ENCODE results near the gene GOSR2. TPM values are rescaled to one million over a fixed set of nuclear protein-coding genes. Genes with fewer than 3 reads are reported as not detected.
"Not testable (repeated sequence)": the region's sequence is repeated elsewhere in the genome, so short reads cannot be mapped to it uniquely, and the experiment has no call there.

Gene GOSR2
- total RNA-seq, 1 donor from 2014 or later = 78.0 TPM

DNA sequence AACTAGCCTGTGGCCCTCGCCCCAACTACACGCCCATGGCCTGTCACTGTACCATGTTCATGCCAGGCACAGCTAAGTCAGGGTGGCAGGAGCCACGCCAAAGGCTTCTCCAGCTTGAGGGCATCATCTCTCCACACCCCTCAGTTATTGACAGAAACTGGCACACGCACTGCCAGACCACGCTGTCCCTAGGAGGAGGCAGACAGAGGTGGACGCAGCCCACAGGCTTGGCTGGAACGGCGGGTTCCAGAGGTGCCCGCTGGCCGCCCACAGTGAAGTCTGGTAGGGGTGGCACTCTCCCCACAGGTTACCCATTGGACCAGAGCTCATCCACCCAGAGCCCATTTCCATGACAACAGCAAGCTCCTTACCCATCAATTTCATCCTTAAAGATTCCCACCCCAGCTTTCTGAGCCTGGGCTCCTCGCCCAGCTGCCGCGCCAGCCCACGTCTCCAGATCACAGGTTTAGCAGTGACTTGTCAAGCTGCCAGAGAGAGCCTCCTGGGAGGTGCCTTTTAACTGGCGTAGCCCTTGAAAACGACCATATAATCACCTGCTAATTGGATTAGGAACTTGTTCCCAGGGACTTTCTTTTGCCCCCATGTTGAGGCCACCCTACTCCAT is 28.1 kb downstream of the GOSR2 start:
- no peaks in the 10 kb centered on the region for H3K27me3 Mint-ChIP-seq

DNA sequence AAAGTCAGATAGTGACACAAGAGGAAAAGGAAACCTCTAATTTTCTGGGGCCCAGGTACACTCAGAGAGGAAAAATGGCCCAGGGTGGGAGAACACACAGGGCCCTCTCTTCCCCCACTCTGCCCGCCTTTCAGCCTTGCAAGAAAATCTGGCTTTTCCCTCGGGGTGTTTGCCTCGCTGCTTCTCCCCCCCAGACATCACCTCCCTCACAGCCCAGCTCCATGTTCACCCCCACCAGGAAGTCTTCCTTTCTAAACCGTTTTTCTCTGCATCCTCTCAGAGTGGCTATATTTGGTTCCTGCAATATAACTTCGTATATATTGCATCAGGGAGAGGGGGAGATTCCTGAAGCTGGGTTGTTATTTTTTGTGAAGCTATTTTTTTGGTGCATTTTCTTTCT is 28.7 kb downstream of the GOSR2 start:
- Mint-ChIP-seq H3K9me3 (no peaks in the 10 kb centered on the region), H3K36me3 (ENCODE audit: low read depth) (peaks cover 15% of the 10 kb centered on the region), H3K4me1 (no peaks in the 10 kb centered on the region), H3K27me3 (no peaks in the 10 kb centered on the region), H3K4me3 (no peak overlapping the region), H3K27ac (no peak overlapping the region)
- intact Hi-C loops (cut with micrococcal nuclease) = no loop called here
- POLR2A ChIA-PET = no interaction called here
- TF ChIP-seq, protein P1, sequence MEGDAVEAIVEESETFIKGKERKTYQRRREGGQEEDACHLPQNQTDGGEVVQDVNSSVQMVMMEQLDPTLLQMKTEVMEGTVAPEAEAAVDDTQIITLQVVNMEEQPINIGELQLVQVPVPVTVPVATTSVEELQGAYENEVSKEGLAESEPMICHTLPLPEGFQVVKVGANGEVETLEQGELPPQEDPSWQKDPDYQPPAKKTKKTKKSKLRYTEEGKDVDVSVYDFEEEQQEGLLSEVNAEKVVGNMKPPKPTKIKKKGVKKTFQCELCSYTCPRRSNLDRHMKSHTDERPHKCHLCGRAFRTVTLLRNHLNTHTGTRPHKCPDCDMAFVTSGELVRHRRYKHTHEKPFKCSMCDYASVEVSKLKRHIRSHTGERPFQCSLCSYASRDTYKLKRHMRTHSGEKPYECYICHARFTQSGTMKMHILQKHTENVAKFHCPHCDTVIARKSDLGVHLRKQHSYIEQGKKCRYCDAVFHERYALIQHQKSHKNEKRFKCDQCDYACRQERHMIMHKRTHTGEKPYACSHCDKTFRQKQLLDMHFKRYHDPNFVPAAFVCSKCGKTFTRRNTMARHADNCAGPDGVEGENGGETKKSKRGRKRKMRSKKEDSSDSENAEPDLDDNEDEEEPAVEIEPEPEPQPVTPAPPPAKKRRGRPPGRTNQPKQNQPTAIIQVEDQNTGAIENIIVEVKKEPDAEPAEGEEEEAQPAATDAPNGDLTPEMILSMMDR (IDR thresholded peaks at IDR 0.05) = no peak
- ATAC-seq (ENCODE audit: low read depth) = no peak
- no peak for DNase-seq
- CTCF ChIA-PET = interaction anchor here (1.5 kb wide), 1 partner anchor 10 kb away, joined by 10 read pairs; no protein-coding TSS in a partner anchor

More for the DNA sequence above, 28.1 kb downstream of the GOSR2 start:
- TF ChIP-seq, protein P1 (IDR thresholded peaks at IDR 0.05) = no peak
- ATAC-seq (ENCODE audit: low read depth) = no peak
- CTCF ChIA-PET = no interaction called here
- H3K27ac Mint-ChIP-seq = no peak overlapping the region
- no peak overlapping the region for H3K4me3 Mint-ChIP-seq
- H3K36me3 Mint-ChIP-seq (ENCODE audit: low read depth) = peaks cover 15% of the 10 kb centered on the region
- POLR2A ChIA-PET = no interaction called here
- intact Hi-C loops (cut with micrococcal nuclease) = no loop called here
- no peak for DNase-seq
- H3K4me1 Mint-ChIP-seq = no peaks in the 10 kb centered on the region
- no peaks in the 10 kb centered on the region for H3K9me3 Mint-ChIP-seq

DNA sequence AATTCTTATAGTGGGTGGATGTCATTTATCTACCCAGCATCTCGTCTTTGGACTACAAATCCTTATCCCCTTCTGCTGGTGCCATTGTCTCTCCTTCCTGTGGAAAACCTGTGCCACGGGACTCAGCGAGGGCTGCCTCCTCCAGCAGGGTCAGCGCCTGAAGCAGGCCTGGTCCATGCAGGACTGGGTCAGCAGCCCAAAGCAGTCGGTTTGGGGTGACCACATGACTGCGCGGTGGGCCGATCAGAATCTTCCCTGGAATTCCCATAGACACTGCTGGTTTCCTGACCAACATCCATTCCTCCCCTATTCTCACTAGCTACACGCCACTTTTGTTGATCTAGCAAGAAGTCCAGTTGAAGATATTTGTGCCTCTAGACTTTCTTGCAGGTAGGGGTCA is 29.2 kb downstream of the GOSR2 start:
- ATAC-seq (ENCODE audit: low read depth) (no peak), DNase-seq (no peak)
- Mint-ChIP-seq H3K4me1 (no peaks in the 10 kb centered on the region), H3K27me3 (no peaks in the 10 kb centered on the region), H3K4me3 (no peak overlapping the region), H3K9me3 (no peaks in the 10 kb centered on the region), H3K27ac (no peak overlapping the region), H3K36me3 (ENCODE audit: low read depth) (peaks cover 15% of the 10 kb centered on the region)
- CTCF ChIA-PET = interaction anchor here (1.5 kb wide), 1 partner anchor 10 kb away, joined by 10 read pairs; no protein-coding TSS in a partner anchor
- POLR2A ChIA-PET = no interaction called here
- intact Hi-C loops (cut with micrococcal nuclease) = no loop called here
- TF ChIP-seq, protein P1 (IDR thresholded peaks at IDR 0.05) = no peak

DNA sequence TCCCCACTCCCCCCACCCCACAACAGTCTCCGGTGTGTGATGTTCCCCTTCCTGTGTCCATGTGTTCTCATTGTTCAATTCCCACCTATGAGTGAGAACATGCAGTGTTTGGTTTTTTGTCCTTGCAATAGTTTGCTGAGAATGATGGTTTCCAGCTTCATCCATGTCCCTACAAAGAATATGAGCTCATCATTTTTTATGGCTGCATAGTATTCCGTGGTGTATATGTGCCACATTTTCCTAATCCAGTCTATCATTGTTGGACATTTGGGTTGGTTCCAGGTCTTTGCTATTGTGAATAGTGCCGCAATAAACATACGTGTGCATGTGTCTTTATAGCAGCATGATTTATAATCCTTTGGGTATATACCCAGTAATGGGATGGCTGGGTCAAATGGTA is 30.2 kb downstream of the GOSR2 start:
- H3K27me3 Mint-ChIP-seq; H3K4me1 Mint-ChIP-seq; H3K4me3 Mint-ChIP-seq; ATAC-seq (ENCODE audit: low read depth); H3K27ac Mint-ChIP-seq; DNase-seq; H3K9me3 Mint-ChIP-seq; intact Hi-C loops (cut with micrococcal nuclease); POLR2A ChIA-PET: not testable (repeated sequence)
- CTCF ChIA-PET = interaction anchor here (1.5 kb wide), 1 partner anchor 11 kb away, joined by 10 read pairs; no protein-coding TSS in a partner anchor
- H3K36me3 Mint-ChIP-seq (ENCODE audit: low read depth) = peaks cover 17% of the 10 kb centered on the region

- H3K9me3 Mint-ChIP-seq = no peaks in the 10 kb centered on the region
- no peak overlapping the region for H3K27ac Mint-ChIP-seq
- ATAC-seq (ENCODE audit: low read depth) (no peak), DNase-seq (no peak)
- ChIA-PET CTCF (no interaction called here), POLR2A (interaction anchor here (0.6 kb wide), 1 partner anchor 135 kb away, joined by 3 read pairs; no protein-coding TSS in a partner anchor)
- H3K27me3 Mint-ChIP-seq = peaks cover 6% of the 10 kb centered on the region
- H3K36me3 Mint-ChIP-seq (ENCODE audit: low read depth) = peaks cover 14% of the 10 kb centered on the region
- no peak overlapping the region for H3K4me3 Mint-ChIP-seq
- H3K4me1 Mint-ChIP-seq = no peaks in the 10 kb centered on the region
- intact Hi-C loops (cut with micrococcal nuclease) = no loop called here
- TF ChIP-seq, protein P1 (IDR thresholded peaks at IDR 0.05) = no peak
Observed at GRCh38 chr17:46958041-46958591, 35.2 kb downstream of the GOSR2 start.

Data from activated B cell treated with CpG ODN at 0.5 μM for 24 hours (primary cell).